Measurements from ENCODE around the gene DSCAML1.

DSCAML1 gene

DNA sequence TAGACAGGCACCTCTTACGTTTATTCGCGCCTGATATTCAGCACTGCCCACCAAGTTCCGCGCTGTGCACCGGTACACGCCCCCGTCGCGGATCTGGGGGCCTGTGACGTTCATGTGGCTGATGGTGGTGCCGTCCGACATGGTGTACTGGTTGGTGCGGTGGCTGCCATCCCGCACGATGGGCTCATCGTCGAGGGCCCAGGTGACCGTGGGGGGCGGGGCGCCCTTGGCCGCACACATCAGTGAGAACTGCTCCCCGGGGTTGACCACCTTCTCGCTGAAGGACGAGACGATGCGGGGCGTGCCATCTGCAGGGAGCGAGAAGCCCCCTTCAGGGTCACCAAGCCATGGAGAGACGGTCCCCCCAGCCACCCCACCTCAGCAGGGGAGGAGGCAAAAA is 278.6 kb downstream of the DSCAML1 start:
- H4K20me1 ChIP-seq (ENCODE audit: insufficient read depth, low read length), result no peaks in the 10 kb centered on the region
- no peaks in the 10 kb centered on the region for H3K79me2 ChIP-seq (ENCODE audit: insufficient read depth, low read length)
- no peak overlapping the region for H2AFZ ChIP-seq (ENCODE audit: low read length)
- H3F3A ChIP-seq (ENCODE audit: insufficient read depth, low read length), result no peaks in the 10 kb centered on the region
- no peak for TF ChIP-seq EZH2 (IDR thresholded peaks at IDR 0.05; ENCODE audit: borderline replicate concordance, low read length)
- TF ChIP-seq, protein P1, sequence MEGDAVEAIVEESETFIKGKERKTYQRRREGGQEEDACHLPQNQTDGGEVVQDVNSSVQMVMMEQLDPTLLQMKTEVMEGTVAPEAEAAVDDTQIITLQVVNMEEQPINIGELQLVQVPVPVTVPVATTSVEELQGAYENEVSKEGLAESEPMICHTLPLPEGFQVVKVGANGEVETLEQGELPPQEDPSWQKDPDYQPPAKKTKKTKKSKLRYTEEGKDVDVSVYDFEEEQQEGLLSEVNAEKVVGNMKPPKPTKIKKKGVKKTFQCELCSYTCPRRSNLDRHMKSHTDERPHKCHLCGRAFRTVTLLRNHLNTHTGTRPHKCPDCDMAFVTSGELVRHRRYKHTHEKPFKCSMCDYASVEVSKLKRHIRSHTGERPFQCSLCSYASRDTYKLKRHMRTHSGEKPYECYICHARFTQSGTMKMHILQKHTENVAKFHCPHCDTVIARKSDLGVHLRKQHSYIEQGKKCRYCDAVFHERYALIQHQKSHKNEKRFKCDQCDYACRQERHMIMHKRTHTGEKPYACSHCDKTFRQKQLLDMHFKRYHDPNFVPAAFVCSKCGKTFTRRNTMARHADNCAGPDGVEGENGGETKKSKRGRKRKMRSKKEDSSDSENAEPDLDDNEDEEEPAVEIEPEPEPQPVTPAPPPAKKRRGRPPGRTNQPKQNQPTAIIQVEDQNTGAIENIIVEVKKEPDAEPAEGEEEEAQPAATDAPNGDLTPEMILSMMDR (IDR thresholded peaks at IDR 0.05; ENCODE audit: low read length), result no peak
- no peaks in the 10 kb centered on the region for H3K9me2 ChIP-seq (ENCODE audit: low read depth, low read length)
- H3K4me1 ChIP-seq (ENCODE audit: insufficient read depth, low read length, severe bottlenecking), result no peaks in the 10 kb centered on the region
- H3K4me2 ChIP-seq (ENCODE audit: low read length), result no peak overlapping the region
- no peak overlapping the region for H3K4me3 ChIP-seq (ENCODE audit: low read depth, low read length, poor library complexity, severe bottlenecking)
- H3K27ac ChIP-seq (ENCODE audit: low read depth, low read length, poor library complexity, severe bottlenecking), result no peak overlapping the region
- no peaks in the 10 kb centered on the region for H3K36me3 ChIP-seq (ENCODE audit: insufficient read depth, low read length)
- no peaks in the 10 kb centered on the region for H3K9me3 ChIP-seq (ENCODE audit: low read length)
- H3K27me3 ChIP-seq (ENCODE audit: insufficient read depth, low read length), result no peaks in the 10 kb centered on the region
- H3K9ac ChIP-seq (ENCODE audit: low read length), result no peak overlapping the region

DNA sequence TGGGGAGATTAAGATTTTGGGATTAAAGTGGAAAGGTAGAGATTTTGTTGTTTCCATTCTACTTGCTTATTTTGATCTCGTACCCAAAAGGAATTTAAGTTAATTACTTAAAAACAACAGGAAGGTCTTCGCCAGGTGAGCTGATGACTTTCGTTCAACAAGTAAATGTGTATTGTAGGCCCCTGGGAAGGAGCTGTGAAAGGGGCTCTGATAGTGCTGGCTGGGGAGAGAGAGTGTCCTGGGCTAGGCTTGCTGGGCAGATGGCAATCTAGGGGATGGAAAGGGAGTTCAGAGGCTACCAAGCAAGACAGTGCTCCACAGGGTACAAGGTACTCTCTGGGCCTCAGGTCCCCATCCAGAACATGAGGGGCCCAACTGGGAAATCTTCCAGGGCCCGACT is 279.9 kb downstream of the DSCAML1 start:
- Histone ChIP-seq H4K20me1 (ENCODE audit: insufficient read depth, low read length) (no peaks in the 10 kb centered on the region), H3K27ac (ENCODE audit: low read depth, low read length, poor library complexity, severe bottlenecking) (no peak overlapping the region), H3F3A (ENCODE audit: insufficient read depth, low read length) (no peaks in the 10 kb centered on the region), H2AFZ (ENCODE audit: low read length) (no peak overlapping the region), H3K9me2 (ENCODE audit: low read depth, low read length) (no peaks in the 10 kb centered on the region), H3K4me2 (ENCODE audit: low read length) (no peak overlapping the region), H3K36me3 (ENCODE audit: insufficient read depth, low read length) (no peaks in the 10 kb centered on the region), H3K27me3 (ENCODE audit: insufficient read depth, low read length) (no peaks in the 10 kb centered on the region), H3K9me3 (ENCODE audit: low read length) (no peaks in the 10 kb centered on the region), H3K79me2 (ENCODE audit: insufficient read depth, low read length) (no peaks in the 10 kb centered on the region), H3K4me1 (ENCODE audit: insufficient read depth, low read length, severe bottlenecking) (no peaks in the 10 kb centered on the region), H3K4me3 (ENCODE audit: low read depth, low read length, poor library complexity, severe bottlenecking) (no peak overlapping the region), H3K9ac (ENCODE audit: low read length) (no peak overlapping the region)
- TF ChIP-seq EZH2 (IDR thresholded peaks at IDR 0.05; ENCODE audit: borderline replicate concordance, low read length), result no peak
- TF ChIP-seq, protein P1 (IDR thresholded peaks at IDR 0.05; ENCODE audit: low read length), result no peak

DNA sequence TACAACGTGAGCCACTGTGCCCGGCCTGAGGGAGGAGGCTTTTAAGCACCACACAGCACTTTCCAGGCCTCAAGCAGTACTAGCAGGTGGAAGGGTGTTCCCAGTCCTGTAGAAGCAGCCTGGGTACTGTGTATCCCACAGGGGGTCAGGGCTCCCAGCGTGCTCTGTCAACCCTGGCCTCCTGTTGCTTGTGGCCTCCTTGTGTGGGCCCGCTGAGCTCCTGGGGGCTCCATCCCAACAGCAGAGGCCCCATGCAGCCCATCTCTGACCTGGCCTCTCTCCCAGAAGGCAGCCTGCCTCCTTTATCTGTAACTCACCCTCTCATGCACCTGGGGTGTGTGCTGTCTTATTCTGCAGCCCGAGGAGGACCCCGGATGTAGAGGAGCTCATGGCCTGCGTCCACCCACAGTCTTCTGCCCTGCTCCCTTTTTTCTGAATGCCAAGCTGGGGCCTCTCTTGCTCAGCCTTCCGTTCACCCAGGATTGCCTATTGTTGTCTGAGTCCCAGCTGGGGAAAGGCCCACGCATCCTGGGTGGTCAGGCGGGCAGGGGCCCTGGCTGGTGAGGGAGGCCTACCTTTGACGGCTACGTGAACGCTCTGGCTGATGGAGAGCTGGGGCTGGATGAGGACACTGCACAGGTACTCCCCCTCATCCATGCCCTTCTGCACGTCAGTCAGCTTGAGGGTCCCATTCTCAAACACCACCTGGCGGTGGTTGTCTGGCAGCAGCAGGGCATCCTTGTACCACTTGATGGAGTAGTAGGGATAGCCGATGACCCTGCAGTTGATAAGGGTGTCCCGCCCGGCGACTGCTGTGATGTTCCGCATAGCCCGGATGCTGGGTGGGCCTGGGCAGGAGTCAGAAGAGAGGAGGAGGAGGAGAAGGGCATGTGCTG is 280.9 kb downstream of the DSCAML1 start:
- Histone ChIP-seq H3K4me2 (ENCODE audit: low read length) (no peak overlapping the region), H3K4me3 (ENCODE audit: low read depth, low read length, poor library complexity, severe bottlenecking) (no peak overlapping the region), H3K4me1 (ENCODE audit: insufficient read depth, low read length, severe bottlenecking) (no peaks in the 10 kb centered on the region), H3K9me2 (ENCODE audit: low read depth, low read length) (no peaks in the 10 kb centered on the region), H3K27ac (ENCODE audit: low read depth, low read length, poor library complexity, severe bottlenecking) (no peak overlapping the region), H3K9ac (ENCODE audit: low read length) (no peak overlapping the region), H3F3A (ENCODE audit: insufficient read depth, low read length) (no peaks in the 10 kb centered on the region), H3K9me3 (ENCODE audit: low read length) (no peaks in the 10 kb centered on the region), H3K27me3 (ENCODE audit: insufficient read depth, low read length) (no peaks in the 10 kb centered on the region), H2AFZ (ENCODE audit: low read length) (no peak overlapping the region), H4K20me1 (ENCODE audit: insufficient read depth, low read length) (no peaks in the 10 kb centered on the region), H3K79me2 (ENCODE audit: insufficient read depth, low read length) (no peaks in the 10 kb centered on the region), H3K36me3 (ENCODE audit: insufficient read depth, low read length) (no peaks in the 10 kb centered on the region)
- TF ChIP-seq EZH2 (IDR thresholded peaks at IDR 0.05; ENCODE audit: borderline replicate concordance, low read length), result no peak
- TF ChIP-seq, protein P1 (IDR thresholded peaks at IDR 0.05; ENCODE audit: low read length), result no peak

Data from OCI-LY1 (cell line).